Measurements from ENCODE around the gene RBM34.
"Not testable (repeated sequence)": the region's sequence is repeated elsewhere in the genome, so short reads cannot be mapped to it uniquely, and the experiment has no call there.

Gene RBM34

GRCh38 chr1:235160957-235161684 is at the start of gene RBM34:
Gene RBM34, minus strand, starts transcription at chr1:235161250. Its CDS starts 24 bp downstream, at chr1:235161226.
- peak; percentile 82 to 89 for DNase-seq (ENCODE audit: low read depth in 1 of 2, low spot score in 1 of 2)

- peak in 1 of 2 donors; percentile 10 for DNase-seq (ENCODE audit: low read depth in 1 of 2, low spot score in 1 of 2)
Observed at GRCh38 chr1:235207209-235207565, 46.1 kb upstream of the RBM34 start.

GRCh38 chr1:235206533-235207208 is 45.6 kb upstream of the RBM34 start:
- no peak for DNase-seq (ENCODE audit: low read depth in 1 of 2, low spot score in 1 of 2)

- DNase-seq (ENCODE audit: low read depth in 1 of 2, low spot score in 1 of 2): no peak
Observed at GRCh38 chr1:235205687-235206086, 44.6 kb upstream of the RBM34 start.

- DNase-seq (ENCODE audit: low read depth in 1 of 2, low spot score in 1 of 2): no peak
Observed at GRCh38 chr1:235203428-235203827, 42.4 kb upstream of the RBM34 start.

- DNase-seq (ENCODE audit: low read depth in 1 of 2, low spot score in 1 of 2): not testable (repeated sequence)
Observed at GRCh38 chr1:235202447-235202846, 41.4 kb upstream of the RBM34 start.

- DNase-seq (ENCODE audit: low read depth in 1 of 2, low spot score in 1 of 2): no peak
Observed at GRCh38 chr1:235199441-235199840, 38.4 kb upstream of the RBM34 start.

GRCh38 chr1:235190431-235190830 is 29.4 kb upstream of the RBM34 start:
- DNase-seq (ENCODE audit: low read depth in 1 of 2, low spot score in 1 of 2): no peak

- no peak for DNase-seq (ENCODE audit: low read depth in 1 of 2, low spot score in 1 of 2)
Observed at GRCh38 chr1:235187316-235187715, 26.3 kb upstream of the RBM34 start.

- DNase-seq (ENCODE audit: low read depth in 1 of 2, low spot score in 1 of 2): no peak
Observed at GRCh38 chr1:235181561-235182245, 20.7 kb upstream of the RBM34 start.

GRCh38 chr1:235180916-235181460 is 19.9 kb upstream of the RBM34 start:
- no peak for DNase-seq (ENCODE audit: low read depth in 1 of 2, low spot score in 1 of 2)

GRCh38 chr1:235176486-235176885 is 15.4 kb upstream of the RBM34 start:
- DNase-seq (ENCODE audit: low read depth in 1 of 2, low spot score in 1 of 2): no peak

GRCh38 chr1:235169986-235170385 is 8.9 kb upstream of the RBM34 start:
- no peak for DNase-seq (ENCODE audit: low read depth in 1 of 2, low spot score in 1 of 2)

- DNase-seq (ENCODE audit: low read depth in 1 of 2, low spot score in 1 of 2): no peak
Observed at GRCh38 chr1:235168375-235168774, 7.3 kb upstream of the RBM34 start.

- no peak for DNase-seq (ENCODE audit: low read depth in 1 of 2, low spot score in 1 of 2)
Observed at GRCh38 chr1:235161685-235162327, 756 bp upstream of the RBM34 start.

- no peak for DNase-seq (ENCODE audit: low read depth in 1 of 2, low spot score in 1 of 2)
Observed at GRCh38 chr1:235160383-235160956, 580 bp downstream of the RBM34 start.

- DNase-seq (ENCODE audit: low read depth in 1 of 2, low spot score in 1 of 2): not testable (repeated sequence)
Observed at GRCh38 chr1:235159930-235160329, 1.1 kb downstream of the RBM34 start.

GRCh38 chr1:235159284-235159683 is 1.8 kb downstream of the RBM34 start:
- not testable (repeated sequence) for DNase-seq (ENCODE audit: low read depth in 1 of 2, low spot score in 1 of 2)

- no peak for DNase-seq (ENCODE audit: low read depth in 1 of 2, low spot score in 1 of 2)
Observed at GRCh38 chr1:235158680-235159079, 2.4 kb downstream of the RBM34 start.

- DNase-seq (ENCODE audit: low read depth in 1 of 2, low spot score in 1 of 2): no peak
Observed at GRCh38 chr1:235157150-235157549, 3.9 kb downstream of the RBM34 start.

- DNase-seq (ENCODE audit: low read depth in 1 of 2, low spot score in 1 of 2): no peak
Observed at GRCh38 chr1:235156740-235157139, 4.3 kb downstream of the RBM34 start.
